Suprapubic skin (tissue), 3 donors: ENCODE measurements around the gene PTS.
"Not testable (repeated sequence)": the region's sequence is repeated elsewhere in the genome, so short reads cannot be mapped to it uniquely, and the experiment has no call there.

ENCODE experiments used
- POLR2AphosphoS5 ChIP-seq, 3 donors: sonication (generic); formaldehyde crosslinking; IDR thresholded peaks; one replicate each; pipeline ENCODE4 v1.6.1; 2017; ENCODE audit warnings: antibody characterized with exemption in 3 of 3
- TF ChIP-seq, protein P1 (sequence below), 2 donors: fragments of 200-600 bp in 1 of 2; fragments of 450-650 bp in 1 of 2; sonication (generic) in 1 of 2; IDR thresholded peaks; one replicate each; pipeline ENCODE4 v1.5.1; 2016 to 2019; ENCODE audit warnings: antibody characterized with exemption in 2 of 2, mild to moderate bottlenecking in 1 of 2, moderate library complexity in 1 of 2

DNA sequence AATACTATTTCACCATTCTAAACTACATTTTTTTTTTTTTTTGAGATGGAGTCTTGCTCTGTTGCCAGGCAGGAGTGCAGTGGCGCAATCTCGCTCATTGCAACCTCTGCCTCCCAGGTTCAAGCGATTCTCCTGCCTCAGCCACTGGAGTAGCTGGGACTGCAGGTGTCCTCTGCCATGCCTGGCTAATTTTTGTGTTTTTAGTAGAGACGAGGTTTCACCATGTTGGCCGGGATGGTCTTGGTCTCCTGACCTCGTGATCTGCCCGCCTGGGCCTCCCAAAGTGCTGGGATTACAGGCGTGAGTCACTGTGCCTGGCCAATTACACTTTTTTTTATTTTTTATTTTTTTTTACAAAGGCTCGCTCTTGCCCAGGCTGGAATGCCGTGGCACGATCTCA lies 31.1 kb upstream of the PTS start:
- not testable (repeated sequence) for TF ChIP-seq POLR2AphosphoS5 (IDR thresholded peaks at IDR 0.05)
- TF ChIP-seq, protein P1, sequence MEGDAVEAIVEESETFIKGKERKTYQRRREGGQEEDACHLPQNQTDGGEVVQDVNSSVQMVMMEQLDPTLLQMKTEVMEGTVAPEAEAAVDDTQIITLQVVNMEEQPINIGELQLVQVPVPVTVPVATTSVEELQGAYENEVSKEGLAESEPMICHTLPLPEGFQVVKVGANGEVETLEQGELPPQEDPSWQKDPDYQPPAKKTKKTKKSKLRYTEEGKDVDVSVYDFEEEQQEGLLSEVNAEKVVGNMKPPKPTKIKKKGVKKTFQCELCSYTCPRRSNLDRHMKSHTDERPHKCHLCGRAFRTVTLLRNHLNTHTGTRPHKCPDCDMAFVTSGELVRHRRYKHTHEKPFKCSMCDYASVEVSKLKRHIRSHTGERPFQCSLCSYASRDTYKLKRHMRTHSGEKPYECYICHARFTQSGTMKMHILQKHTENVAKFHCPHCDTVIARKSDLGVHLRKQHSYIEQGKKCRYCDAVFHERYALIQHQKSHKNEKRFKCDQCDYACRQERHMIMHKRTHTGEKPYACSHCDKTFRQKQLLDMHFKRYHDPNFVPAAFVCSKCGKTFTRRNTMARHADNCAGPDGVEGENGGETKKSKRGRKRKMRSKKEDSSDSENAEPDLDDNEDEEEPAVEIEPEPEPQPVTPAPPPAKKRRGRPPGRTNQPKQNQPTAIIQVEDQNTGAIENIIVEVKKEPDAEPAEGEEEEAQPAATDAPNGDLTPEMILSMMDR (IDR thresholded peaks at IDR 0.05) = not testable (repeated sequence)
